GM11168 (cell line): ENCODE measurements around the gene ZAP70.

Source experiments
- in situ Hi-C: fragments of 300-500 bp; cut with MboI; formaldehyde crosslinking; loops from one replicate; pipeline ENCODE4 v1.12.0; 2022; ENCODE audit warnings: low sequenced_read_pairs; ENCODE audit not compliant: unreplicated experiment

The ZAP70 gene

DNA sequence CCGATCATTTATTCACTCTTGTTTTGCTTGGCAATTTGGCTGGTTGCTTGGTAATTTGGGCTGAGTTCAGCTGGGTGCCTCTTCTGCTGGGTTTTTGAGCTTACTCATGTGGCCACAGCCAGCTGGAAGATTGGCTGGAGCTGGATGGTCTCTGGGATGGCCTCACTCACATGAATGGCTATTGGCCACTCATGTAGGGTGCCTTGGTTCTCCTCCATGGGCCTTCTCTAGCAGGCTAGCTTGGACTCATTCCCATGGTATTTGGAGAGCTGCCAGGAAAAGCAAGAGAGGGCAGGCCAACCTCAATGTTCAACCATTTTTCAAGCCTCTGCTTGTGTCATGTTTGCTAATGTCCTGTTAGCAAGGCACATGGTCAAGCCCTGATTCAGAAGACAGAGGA lies 16.9 kb downstream of the ZAP70 start:
- in situ Hi-C loops = no loop called here

DNA sequence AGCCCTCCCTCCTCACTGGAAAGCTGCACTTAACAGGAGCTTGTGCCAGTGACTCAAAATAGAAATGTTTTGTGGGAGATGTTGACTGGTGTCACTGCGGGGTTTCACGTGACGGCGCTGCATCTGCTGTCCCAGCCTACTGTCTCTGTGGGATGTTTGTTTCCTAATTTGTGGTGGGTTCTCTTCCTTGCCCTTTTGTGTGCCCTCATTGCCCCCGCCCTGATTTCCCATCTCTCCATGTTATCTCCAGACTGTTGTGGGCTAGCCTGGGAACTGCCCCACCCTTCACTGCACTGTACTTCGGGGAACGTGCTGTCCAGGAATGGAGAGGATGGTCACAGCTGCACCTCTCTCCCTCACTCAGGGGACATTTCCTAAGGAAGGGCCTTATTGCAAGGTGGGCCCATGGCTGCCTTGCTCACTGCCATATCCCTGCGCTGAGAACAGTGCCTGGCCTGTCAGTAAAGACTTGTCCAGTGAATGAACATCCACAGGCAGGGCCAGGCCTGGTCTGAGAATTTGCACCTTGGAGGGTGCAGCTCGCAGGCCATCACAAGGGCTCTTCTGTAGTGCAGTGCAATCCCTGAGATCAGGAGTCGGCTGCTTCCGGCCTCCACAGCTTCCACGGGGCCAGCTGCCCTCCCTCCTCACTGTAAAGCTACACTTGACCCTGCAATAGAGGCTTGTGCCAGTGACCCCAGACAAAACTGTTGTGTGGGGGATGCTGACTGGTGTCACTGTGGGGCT lies 18.1 kb downstream of the ZAP70 start:
- in situ Hi-C loops = no loop called here

DNA sequence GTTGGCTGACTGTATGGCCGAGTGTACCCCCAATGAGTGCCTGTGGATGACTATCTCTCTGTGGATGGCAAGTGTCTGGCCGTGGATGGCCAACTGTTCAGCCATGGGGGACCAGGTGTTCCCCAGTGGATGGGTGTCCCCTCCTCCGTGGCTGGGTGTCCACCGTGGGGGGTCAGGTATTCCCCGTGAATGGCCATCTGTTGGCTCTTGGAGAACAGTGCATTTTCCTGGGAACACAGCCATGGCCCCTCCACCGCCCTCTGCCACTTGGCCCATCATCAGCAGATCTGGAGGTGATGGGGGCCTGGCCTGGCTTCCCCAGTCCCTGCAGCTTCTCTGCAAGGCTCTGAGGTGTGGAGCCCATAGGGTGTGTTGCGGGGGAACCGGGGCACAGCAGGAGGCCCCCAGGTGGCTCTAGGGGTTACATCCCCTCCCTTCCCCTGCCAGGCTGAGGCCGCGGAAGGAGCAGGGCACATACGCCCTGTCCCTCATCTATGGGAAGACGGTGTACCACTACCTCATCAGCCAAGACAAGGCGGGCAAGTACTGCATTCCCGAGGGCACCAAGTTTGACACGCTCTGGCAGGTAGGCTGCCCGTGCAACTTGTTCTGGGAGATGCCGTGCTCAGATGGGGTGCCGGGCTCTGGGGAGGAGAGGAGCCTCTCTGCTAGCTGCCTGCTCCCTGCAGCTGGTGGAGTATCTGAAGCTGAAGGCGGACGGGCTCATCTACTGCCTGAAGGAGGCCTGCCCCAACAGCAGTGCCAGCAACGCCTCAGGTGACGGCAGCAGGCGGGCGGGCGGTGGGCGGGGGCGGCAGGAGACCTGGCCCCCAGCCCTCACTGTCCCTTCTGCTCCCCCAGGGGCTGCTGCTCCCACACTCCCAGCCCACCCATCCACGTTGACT lies 19.3 kb downstream of the ZAP70 start:
- in situ Hi-C loops = no loop called here

DNA sequence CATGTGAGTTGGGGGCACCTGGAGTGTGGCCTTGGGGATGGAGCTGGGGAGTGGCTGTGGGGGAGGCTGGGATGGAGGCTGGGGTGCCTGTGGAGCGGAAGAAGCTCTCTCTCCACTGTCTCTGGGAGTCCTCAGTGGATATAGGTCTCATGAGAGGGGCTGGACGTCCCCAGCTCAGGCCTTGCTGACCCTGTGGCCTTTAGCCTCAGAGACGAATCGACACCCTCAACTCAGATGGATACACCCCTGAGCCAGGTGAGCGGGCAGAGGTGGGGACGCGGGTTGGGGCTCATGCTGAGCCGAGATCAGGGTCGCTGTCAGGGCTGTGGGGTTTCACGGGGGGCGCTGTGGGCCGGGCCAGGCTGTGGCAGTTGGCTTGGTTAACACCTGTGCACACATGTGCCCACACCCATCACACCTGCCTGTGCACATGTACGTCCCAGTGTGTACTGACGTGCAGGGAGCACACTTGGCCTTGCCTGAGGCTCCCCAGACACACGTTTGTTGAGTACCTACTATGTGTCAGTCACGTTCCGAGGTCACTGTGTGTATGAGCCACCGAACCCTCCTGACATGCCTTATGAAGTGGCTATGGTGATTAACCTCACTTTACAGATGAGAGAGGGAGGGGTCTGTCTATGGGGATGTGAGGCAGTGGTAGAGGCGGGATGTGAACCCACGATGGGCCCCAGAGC lies 20.1 kb downstream of the ZAP70 start:
- in situ Hi-C loops = no loop called here

- in situ Hi-C loops = no loop called here
These were observed 21.0 kb downstream of the ZAP70 start for GRCh38 chr2:97734061-97735051.

DNA sequence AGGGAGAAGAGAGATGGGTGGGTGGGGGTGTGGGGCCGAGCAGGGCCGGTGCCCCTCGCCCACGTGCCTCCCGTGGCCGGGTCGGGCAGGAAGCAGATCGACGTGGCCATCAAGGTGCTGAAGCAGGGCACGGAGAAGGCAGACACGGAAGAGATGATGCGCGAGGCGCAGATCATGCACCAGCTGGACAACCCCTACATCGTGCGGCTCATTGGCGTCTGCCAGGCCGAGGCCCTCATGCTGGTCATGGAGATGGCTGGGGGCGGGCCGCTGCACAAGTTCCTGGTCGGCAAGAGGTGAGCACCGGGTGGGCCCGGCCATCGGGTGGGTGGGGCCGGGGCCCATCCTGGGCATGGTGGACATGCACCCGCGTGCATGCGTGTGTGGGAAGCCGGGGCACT lies 21.8 kb downstream of the ZAP70 start:
- in situ Hi-C loops = no loop called here

- in situ Hi-C loops = no loop called here
These were observed 22.8 kb downstream of the ZAP70 start for GRCh38 chr2:97736185-97736584.

GRCh38 chr2:97736608-97737330 lies 23.4 kb downstream of the ZAP70 start:
- in situ Hi-C loops = no loop called here

DNA sequence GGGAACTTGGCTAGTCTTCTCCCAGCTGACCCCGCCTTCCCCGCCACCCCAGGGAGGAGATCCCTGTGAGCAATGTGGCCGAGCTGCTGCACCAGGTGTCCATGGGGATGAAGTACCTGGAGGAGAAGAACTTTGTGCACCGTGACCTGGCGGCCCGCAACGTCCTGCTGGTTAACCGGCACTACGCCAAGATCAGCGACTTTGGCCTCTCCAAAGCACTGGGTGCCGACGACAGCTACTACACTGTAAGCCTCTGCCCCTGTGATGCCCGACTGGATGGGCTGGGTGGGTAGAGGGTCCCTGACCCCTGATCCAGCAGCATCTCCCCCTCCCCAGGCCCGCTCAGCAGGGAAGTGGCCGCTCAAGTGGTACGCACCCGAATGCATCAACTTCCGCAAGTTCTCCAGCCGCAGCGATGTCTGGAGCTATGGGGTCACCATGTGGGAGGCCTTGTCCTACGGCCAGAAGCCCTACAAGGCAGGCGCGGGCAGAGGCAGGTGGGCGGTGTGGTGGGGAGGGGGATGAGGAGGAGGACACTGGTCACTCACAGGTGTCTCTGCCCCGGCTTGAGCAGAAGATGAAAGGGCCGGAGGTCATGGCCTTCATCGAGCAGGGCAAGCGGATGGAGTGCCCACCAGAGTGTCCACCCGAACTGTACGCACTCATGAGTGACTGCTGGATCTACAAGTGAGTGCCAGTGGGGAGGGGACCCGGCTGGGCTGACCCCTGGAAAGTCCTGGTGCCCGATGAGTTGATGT lies 24.2 kb downstream of the ZAP70 start:
- in situ Hi-C loops = no loop called here

DNA sequence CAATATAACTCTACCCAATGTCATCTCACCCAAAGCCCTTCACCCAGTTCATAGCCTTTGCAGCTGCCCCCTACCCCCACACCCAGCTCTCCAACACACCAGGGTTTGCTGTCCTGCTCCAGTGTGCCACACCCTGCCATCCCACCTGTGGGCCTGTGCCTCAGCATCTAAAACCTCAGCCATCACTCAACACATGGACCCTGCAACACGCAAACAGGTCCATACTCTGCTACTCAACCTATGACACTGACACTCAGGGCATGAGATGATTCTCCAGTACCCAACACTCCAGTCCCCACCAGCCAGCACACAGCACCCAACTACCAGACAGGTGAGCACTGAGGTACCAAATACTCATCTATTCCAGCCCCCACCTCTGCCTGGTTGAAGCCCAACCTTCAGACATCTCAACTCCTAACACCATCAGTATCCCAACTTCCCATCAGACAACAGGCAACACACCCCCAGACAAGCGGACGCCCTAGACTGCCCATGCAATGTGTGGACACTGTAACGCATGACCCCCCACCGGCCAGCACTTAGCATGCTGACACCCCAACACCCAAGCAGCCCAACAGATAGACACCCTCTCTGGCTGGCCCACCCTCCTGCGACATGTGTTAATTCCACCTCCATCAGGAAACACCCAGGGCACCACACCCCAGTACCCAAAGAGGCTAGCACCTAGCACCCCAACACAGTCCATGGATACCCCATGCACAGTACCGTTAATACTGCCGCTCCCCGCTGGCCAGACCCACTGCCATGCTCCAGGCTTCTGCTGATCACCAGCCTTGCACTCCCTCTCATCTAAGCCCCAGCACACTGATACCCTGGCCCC lies 25.0 kb downstream of the ZAP70 start:
- in situ Hi-C loops = no loop called here

DNA sequence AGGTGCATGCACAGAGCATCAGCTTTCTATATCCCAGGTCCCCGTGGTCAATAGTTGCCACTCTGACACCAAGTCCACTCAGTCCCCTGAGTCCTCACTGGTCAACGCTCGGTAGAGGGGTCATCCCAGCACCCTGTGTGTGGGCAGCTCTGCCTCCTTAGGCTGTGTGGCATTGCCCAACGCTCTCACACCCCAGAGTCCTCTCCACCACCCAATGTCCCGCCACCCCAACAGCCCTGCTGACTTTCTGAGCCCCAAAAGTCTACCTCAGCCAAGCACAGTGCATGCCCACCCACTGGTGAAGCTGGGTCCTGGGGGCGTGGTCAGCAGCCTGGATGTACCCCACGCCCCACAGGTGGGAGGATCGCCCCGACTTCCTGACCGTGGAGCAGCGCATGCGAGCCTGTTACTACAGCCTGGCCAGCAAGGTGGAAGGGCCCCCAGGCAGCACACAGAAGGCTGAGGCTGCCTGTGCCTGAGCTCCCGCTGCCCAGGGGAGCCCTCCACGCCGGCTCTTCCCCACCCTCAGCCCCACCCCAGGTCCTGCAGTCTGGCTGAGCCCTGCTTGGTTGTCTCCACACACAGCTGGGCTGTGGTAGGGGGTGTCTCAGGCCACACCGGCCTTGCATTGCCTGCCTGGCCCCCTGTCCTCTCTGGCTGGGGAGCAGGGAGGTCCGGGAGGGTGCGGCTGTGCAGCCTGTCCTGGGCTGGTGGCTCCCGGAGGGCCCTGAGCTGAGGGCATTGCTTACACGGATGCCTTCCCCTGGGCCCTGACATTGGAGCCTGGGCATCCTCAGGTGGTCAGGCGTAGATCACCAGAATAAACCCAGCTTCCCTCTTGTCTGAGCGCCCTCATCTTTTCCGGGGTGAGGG lies 25.9 kb downstream of the ZAP70 start:
- in situ Hi-C loops = no loop called here

DNA sequence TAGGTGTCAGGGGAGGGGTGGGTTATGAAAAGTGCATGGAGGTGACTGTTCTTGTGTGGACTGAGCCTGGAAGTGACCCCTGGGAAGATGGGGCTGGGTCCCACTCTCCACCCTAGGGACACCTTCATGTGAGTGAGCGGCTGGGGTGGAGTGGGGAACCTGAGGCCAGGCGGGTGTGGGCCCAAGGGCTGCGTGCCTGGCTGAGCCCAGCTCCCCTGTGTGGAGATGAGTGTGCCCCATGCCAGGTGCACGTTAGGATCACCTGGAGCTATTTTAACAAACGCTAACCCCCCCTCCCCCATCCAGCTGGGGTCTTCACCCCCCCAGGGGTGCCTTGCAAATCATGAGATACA lies 26.5 kb downstream of the ZAP70 start:
- in situ Hi-C loops = no loop called here

DNA sequence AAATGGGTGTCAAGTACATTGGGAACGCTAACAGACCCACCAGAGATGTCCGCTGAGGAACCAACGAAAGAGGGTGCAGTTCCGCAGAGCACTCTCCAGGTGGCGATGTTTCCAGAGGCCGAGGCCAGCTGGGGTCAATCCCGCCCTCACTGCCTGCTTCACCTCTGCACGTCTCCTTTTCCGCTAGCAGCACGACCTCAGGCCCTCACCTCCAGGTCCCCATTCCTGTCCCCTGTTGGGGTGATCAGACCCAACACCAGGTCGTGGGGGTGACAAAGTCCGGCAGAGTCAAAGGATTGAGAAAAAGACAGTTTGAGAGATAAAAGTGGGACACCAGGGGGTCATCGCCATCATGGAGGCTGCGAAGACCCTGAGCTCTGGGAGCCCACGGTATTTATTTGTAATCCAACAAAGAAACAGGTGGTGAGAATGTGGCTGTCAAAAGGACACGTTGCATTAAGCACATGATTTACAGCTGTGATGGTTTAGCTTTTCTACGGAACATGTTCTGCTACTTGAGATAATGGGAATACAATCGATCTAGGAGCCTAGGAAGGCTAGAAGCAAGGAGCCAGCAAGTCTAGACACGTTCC lies 27.3 kb downstream of the ZAP70 start:
- in situ Hi-C loops = no loop called here

DNA sequence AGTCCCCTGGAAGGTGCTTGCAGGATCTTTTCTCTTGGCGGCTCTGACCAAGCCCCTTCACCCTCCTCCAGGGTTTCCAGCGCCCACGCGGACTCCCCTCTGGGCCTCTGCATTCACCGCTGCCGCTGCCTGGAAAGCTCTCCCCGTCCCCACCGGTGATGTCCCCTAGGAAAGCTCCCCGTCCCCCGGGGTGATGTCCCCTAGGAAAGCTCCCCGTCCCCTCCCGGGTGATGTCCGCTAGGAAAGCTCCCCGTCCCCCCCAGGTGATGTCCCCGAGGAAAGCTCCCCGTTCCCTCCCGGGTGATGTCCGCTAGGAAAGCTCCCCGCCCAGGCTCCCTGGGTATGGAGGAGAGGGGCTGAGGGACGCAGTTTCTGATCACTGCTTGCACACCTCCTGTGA lies 27.9 kb downstream of the ZAP70 start:
- in situ Hi-C loops = no loop called here

GRCh38 chr2:97741686-97742085 lies 28.3 kb downstream of the ZAP70 start:
- in situ Hi-C loops = no loop called here

DNA sequence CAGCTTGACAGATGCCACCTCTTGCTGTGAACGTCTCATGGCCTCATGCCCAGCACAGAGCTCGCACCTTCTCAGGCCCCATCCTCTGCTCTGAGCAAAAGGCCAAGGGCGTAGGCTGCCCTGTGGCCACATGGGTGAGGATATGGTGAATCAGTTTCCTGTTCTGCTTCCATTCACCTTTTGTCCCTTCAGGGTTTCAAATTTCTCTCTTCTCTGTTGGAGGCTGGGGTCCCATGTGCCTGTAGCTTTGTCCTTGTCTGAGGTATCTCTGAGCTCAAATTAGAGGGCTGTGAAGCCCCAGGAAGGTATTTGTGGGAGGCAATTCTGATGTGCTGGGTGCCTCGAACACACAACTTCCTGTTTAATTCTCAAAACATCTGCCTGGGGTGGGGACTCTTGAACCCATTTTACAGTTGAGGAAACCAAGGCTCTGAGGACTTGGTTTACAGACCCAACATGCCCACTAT lies 29.0 kb downstream of the ZAP70 start:
- in situ Hi-C loops = no loop called here
